OCI-M2 (cell line): ENCODE data around the gene RPL10A.
"Not testable (repeated sequence)": the region's sequence is repeated elsewhere in the genome, so short reads cannot be mapped to it uniquely, and the experiment has no call there.

Source experiments
- DNase-seq: peaks from one replicate; lab custom pipeline; 2025; ENCODE audit not compliant: unreplicated experiment; lab: John Stamatoyannopoulos, UW

RPL10A gene

GRCh38 chr6:35510916-35511561, 42.8 kb downstream of the RPL10A start:
- DNase-seq: no peak

DNA sequence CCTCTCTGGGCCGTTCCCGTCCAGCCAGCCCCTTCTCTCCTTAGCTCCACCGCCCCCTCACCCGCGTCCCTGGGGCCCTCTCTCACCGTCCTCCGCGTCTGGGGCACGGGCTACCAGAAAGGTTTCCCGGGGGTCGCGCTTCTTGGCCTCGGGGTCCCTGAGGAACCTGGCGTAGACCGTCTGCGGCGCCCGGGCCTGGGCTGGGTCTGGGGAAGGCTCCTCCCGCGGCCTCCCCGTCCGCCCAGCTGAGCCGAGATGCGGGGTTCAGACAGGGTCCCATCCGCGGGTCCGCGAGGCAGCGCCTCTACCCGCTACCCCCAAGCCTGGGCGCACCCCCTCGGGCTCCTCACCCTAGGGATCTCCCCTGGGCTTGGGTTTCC, 43.4 kb downstream of the RPL10A start:
- no peak for DNase-seq

GRCh38 chr6:35512006-35512405, 43.8 kb downstream of the RPL10A start:
- no peak for DNase-seq

DNA sequence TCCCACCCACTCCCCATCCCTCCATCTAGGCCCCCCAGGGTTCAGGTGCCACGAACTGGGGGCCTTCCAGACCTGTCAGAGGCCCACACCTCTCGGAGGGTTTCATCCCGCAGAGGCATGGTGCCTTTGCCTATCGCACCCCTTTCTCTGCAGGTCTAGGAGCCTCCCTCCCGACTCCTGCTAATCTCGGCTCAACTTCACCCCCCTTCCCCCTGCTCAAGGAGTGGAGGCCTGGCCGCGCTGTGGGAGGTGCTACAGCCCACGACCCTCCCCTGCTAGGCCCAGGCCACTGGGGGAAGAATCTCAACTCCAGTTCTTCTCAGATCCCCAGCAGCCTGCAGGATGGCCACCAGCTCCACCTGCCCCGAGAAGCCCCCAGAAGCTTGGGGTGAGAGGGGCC, 44.5 kb downstream of the RPL10A start, which contains the start of gene TULP1:
TSS of gene TULP1 (minus strand) at position 157 of the 400 bp plus-strand sequence. CDS start at position 119, 38 bp downstream.
- DNase-seq: no peak

DNA sequence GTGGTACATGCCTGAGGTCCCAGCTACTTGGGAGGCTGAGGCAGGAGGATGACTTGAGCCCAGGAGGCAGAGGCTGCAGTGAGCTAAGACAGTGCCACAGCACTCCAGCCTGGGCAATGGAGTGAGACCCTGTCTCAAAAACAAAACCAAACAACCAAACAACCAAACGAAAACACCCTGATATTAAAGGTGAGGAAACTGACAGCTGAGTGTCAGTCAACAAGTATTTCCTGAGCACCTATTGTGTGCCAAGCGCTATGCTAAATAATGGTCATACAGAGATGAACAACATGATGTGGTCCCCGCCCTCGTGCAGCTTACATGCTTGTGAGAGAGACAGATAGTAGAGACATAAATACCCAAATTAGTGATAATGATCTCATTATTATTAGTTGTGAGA, 46.4 kb downstream of the RPL10A start:
- no peak for DNase-seq

DNA sequence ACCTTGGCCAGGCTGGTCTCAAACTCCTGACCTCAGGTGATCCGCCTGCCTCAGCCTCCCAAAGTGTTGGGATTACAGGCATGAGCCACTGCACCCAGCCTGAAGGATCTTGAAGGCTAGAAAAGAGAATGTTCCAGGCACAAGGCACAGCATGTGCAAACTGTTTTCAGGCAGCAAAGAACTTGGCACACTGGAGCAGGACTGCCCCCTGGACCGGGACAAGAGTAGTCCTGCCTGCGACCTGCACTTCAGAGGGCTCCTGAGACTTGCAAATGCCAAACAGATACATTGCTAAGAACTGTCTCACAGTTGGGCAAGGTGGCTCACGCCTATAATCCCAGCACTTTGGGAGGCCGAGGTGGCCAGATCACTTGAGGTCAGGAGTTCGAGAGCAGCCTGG, 47.7 kb downstream of the RPL10A start:
- not testable (repeated sequence) for DNase-seq

DNA sequence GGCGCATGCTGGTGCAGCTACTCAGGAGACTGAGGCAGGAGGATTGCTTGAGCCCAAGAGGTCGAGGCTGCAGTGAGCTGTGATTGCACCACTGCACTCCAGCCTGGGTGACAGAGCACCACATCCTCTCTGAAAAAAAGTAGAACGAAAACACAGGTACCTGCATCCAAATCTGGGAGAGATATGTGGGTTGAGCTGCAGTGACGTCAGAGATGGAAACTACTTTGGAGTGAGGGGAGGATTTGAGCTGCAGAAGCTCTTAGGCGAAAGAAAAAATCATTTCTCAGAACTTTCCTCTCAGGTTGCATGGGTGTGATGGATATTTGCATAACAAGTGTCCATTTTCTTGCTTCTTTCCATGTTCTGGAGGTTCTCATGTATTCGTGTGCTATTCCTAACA, 48.5 kb downstream of the RPL10A start:
- no peak for DNase-seq

DNA sequence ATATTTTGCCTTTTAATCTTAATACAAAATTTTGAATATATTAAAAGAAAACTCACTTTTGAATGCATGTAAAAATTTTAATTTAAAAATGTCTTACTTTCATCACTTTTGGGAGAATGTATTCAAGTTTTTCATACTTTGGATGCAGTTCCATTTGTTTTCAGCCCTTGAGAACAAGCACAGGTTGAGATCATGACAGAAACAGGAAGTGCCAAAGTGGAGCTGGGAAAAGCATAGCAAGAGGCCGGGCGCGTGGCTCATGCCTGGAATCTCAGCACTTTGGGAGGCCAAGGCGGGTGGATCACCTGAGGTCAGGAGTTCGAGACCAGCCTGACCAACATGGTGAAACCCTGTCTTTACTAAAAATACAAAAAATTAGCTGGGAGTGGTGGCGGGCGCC, 49.8 kb downstream of the RPL10A start:
- DNase-seq: not testable (repeated sequence)

DNA sequence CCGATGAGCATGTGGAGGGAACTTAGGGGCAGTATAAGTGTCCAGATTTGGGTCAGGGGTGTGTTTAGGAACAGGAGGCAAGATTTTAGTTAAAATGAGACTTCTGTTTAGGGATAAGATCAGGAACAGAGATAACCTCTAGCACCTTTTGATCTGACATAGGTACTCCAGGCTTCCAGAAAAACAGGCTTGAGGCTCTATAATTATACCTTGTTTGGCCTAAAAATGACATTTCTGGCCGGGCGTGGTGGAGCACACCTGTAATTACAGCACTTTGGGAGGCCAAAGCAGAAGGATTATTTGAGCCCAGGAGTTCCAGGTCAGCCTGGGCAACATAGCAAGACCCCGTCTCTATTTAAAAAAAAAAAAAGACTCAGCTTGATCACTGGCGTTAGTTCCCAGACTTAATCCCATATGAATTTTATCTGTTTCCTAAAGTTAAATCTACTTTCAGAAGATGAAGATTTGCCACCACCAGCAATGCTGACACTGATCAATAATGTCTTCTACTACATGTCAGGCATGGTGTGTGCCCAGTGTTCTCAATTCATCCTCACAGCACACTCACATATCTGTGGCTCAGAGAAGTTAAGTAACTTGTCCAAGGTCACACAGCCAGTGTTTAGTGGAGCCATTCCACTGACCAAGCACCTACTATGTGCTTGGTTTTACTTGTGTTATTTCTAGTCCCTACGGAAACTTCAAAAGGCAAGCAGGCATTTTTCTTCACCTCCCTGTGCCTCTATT, 50.5 kb downstream of the RPL10A start:
- no peak for DNase-seq

- DNase-seq: no peak
These were observed 51.3 kb downstream of the RPL10A start for GRCh38 chr6:35519313-35520015.
